CD4-positive, alpha-beta T cell treated with Interleukin-4 for 4 hours (primary cell): ENCODE measurements around the gene TNRC18.
"Not testable (repeated sequence)": the region's sequence is repeated elsewhere in the genome, so short reads cannot be mapped to it uniquely, and the experiment has no call there.

ENCODE experiments used
- DNase-seq: peaks from one replicate; pipeline ENCODE4 v3.0.0-alpha.2; 2020

The TNRC18 gene

DNA sequence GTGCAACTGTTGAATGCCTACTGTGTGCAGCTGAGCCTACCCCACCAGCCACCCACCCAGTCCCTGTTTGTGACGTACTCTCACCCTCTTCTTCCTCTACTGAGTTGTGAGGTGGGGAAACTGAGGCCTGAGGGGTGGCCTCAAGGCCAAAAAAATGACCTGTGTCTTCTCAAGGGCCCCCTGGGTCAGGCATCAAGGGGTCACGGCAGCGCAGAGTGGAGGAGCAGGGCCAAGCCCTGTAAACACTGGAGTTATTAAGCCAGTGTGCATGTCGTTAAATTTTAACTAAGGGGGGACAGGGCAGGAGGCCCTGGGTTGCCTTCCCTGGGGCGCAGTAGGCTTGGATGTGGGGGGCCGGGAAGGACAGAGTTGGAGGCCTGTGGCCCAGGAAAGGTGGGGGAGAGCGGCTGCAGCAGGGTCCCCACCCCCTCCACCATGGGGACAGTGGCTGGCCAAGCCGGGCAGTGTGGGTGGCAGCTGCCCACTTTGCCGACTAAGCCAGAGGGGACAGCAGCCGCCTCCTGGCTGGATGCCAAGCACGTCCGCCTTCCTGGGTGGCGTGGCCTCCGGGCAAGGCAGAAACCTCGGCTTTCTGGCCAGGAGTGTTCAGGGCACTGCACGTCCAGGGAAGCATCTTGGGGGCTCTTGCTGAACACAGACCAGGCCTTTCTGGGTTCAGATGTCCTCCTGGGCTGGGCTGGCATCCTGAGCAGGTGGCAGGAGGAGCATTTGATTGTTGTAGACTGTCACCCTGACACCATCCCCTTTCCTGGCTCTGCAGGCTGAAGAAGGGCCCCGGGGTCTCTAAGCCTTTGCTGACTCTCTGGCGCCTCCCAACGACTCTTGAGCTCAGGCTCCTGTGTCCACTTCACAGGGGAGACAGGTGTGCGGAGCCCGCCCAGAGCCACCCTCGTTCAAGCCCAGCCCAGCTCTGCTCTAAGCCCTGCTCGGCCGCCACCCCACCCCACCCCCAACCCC, 139.0 kb downstream of the TNRC18 start:
- no peak for DNase-seq

- no peak for DNase-seq
Measured at GRCh38 chr7:5283421-5284303, 140.0 kb downstream of the TNRC18 start.

- no peak for DNase-seq
Measured at GRCh38 chr7:5282543-5283316, 140.9 kb downstream of the TNRC18 start, which contains the start of gene SLC29A4. TSS of gene SLC29A4 (plus strand) at chr7:5282943. CDS start at chr7:5287817, 4,874 bp downstream.

DNA sequence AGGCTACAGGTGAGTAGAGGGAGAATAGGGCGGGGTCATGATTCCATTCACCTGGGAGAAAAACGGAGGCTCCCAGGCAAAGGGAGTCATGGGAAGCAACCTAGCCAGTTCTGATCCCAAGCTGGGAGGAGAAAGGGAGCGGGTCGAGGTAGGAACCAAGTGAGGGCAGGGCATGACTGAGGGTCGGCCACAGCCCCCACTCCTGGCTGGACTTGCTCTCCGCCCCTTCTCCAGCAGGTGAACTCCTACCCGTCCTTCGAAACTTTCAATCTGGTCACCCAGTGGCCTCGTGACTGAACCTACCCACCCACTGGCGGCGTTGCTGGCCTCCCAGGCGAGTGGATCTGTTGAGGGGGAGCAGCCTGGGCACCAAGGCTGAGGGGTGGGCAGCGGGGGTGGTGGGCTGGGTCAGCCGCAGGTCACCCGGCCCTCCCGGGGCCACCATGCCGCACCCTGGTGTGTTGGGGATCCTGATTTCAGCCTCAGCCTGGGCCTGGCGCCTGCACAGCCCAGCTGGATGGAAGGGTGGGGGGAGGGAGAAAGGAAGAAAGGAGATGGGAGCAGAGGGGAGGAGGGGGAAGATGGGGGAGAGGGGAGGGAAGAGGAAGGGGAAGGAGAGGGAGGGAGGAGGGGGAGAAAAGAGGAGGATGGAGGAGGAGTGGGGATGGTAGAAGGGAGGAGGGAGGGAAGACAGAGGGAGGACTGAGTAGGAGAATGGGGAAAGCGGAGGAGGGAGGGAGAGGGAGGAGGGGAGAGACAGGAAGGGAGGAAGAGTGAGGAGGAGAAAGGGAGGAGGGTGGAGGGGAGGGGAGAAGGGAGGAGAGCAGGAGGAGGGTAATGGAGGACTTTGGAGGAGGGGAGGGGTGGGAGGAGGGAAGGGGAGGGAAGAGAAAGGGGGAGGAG, 141.8 kb downstream of the TNRC18 start:
- DNase-seq = not testable (repeated sequence)

GRCh38 chr7:5279734-5280133, 143.9 kb downstream of the TNRC18 start:
- no peak for DNase-seq

DNA sequence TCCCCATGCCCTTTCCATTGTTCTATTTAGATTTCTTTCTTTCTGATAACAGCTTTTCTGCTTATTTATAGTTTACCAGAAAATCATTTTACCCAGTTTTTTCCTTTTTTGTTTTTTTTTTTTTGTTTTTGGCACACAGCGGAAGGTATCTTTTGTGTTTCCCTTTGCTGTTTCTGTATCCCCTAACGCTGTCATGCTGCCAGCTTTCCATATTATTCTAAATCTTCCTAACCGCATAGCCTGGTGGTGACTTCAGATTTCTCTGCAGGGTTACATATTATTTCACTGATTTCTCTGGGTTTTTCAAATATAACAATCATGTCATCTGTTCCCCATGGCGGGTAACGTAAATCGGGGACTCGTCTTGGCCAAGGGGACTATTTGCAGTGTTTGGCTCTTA, 144.9 kb downstream of the TNRC18 start:
- DNase-seq = no peak

DNA sequence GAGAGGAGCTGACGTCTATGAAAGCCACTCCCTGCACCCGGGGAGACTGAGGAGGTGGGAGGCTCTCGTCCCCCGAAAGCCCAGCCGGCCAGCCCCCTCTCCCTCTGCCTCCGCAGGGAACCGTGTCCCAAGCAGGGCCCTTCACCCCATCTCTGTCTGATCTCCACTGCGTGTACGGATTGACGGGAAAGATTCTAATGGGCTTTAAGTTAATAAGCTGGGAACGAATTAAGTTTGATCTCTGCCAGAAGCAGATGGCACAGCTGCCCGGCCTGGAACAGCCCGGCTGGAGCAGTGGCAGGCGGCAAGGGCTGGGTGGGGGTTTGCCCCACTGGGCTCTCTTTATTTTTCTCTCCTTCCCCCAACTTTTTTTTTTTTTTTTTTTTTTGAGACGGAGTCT, 147.0 kb downstream of the TNRC18 start:
- no peak for DNase-seq

DNA sequence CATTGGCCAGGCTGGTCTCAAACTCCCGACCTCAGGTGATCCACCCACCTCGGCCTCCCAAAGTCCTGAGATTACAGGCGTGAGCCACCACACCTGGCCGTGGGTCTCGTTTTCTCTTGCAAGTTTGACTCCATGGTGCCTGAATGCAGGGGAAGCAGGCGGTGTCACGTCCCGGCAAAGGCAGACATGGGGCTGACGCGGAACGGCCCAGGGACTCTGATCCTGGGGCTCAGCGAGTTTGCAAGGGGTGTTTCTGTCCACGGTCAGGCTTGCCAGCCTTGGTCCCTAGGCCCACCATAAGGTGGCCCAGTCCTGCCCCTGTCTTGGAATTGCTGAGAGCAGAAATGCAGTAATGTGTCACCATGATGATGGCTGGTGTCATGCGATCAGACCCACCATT, 147.5 kb downstream of the TNRC18 start:
- DNase-seq = not testable (repeated sequence)

GRCh38 chr7:5275510-5275909, 148.1 kb downstream of the TNRC18 start:
- not testable (repeated sequence) for DNase-seq

DNA sequence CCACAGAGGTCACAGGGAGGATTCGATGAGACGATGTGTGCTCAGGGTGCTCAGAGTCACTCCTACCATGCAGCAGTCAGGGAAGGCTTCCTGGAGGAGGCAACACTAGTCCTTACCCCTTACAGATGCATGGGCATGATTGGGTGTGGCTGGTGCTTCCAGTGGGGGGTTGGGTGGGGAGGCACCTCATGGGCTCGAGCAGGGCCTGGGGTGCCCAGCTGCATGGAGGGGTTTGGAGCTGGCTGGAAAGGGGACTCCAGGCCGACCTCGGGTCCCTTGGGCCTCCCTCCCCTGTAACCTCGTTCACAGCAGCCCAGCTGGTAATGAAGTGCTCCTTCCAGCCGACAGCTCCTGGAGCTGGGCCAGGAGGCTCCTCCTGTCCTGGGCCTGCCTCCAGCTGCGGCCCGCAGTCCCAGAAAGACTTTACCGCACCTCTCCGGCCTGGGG, 148.6 kb downstream of the TNRC18 start:
- DNase-seq = not testable (repeated sequence)

DNA sequence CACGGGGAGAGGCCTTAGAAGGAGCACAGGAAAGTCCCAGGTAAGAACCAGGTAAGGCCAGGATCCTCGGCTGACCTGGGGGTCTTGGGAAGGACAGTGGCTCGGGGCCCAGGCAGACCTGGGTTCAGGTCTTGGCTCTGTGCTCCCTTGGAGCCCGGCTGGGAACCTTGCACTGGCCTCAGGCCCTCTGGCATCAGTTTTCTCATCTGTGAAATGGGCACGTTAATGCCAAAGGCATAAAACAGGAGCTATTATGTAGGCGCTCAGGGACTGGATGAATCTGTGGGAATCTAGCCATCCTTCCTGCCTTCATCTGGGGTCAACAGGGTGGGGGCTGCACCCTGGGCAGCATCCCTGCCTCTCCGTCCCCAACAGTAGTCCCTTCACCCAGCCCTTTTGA, 149.2 kb downstream of the TNRC18 start:
- no peak for DNase-seq

DNA sequence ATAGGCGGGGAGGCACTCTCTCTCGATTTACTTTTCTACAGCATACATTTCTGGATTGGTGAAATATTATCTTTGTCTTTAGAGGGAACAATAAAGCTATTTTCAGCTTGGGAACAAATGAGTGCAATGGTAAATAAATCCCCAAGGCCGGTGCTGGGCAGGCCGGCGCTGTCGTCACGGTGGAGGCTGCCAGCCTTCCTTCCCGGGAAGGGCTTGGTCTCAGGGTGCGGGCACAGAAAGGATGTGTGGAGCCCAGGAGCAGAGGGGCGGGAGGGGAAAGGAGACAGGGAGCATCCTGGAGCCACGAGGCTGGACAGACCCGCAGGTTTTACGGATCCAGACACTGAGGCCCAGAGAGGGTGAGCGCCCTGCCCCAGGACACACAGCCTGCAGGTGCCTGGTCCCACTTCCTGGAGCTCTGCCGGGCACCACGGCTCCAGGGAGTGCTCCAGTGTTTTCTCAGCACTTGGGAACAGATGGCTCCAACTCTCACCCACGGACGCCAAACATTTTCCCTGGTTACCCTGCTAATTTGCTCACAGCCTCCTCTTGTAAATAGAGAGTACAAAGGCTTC, 149.7 kb downstream of the TNRC18 start:
- DNase-seq = not testable (repeated sequence)

- no peak for DNase-seq
Measured at GRCh38 chr7:5270788-5271187, 152.8 kb downstream of the TNRC18 start.

- DNase-seq = not testable (repeated sequence)
Measured at GRCh38 chr7:5269992-5270657, 153.5 kb downstream of the TNRC18 start.

- DNase-seq = not testable (repeated sequence)
Measured at GRCh38 chr7:5267829-5268228, 155.8 kb downstream of the TNRC18 start.

DNA sequence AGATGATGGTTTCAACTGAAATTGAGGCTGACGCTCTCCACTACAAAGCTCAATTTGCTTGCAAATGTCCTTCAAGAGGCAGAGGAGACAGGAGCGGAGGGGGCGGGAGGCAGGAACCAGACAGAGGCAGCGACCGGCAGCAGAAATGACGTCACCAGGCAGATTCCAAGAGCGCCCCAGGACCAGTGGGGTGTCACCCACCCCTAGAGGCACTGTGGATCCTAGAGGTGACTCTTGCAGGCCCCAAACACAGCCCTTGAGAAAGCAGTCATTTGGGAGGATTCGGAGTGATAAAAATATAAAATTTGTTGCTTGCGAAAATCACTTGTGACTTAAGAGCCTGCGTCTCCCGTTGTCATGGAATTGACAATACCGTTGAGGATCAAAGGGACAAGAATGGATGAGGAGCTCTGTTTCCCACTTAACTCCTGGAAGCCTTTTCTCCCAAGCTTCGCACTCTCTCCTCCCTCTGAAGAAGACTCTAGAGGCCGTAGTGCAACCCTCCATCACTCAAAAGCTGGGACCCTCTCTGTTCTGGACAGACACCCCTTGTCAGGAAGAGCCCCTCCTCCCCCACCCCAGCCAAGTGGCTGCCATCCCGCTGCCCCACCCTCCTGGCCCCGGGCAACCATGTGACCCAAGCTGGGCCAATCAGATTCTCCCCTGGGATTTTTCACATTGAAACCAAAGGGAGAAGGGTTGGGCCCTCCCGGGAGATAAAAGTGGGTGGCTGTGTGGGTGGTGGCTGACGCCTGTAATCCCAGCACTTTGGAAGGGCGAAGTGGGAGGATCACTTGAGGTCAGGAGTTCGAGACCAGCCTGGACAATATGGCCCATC, 157.2 kb downstream of the TNRC18 start:
- no peak for DNase-seq

GRCh38 chr7:5265320-5266190, 158.1 kb downstream of the TNRC18 start:
- DNase-seq = no peak

- not testable (repeated sequence) for DNase-seq
Measured at GRCh38 chr7:5263066-5263465, 160.6 kb downstream of the TNRC18 start.
